ENCODE results near the gene GLIS1. TPM values are rescaled to one million over a fixed set of nuclear protein-coding genes. Genes with fewer than 3 reads are reported as not detected.

GLIS1 gene
- total and polyA plus RNA-seq, 12 donors: 0.06 to 0.10 (median 0.09) TPM; not detected in 7

DNA sequence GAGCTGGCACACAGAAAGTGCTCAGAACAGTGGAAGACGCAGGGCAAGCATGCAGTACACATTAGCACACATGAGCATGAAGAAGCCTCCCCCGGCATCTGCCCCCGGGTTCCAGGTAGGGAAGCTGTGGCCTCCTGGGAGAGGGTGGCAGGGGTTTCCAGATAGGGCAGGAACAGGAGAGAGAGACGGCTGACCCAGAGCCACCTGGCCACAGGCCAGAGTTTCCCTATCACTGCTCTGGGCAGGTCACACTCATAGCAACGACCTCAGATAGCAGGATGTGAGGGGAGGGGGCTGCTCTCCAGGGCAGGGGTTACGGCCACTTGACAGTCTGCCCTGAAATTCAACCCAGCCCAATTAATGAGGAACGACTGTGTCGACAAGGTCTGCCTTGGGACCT is 36.6 kb downstream of the GLIS1 start:
- Histone ChIP-seq H3K36me3 (no peaks in the 10 kb centered on the region), H3K27ac (no peak overlapping the region), H3K9me3 (no peaks in the 10 kb centered on the region), H3K4me3 (no peak overlapping the region), H3K4me1 (peaks cover 0 to 5% (median 0%) of the 10 kb centered on the region in 9 donors), H3K27me3 (peaks cover 0 to 32% (median 9%) of the 10 kb centered on the region in 7 donors)
- TF ChIP-seq, protein P1, sequence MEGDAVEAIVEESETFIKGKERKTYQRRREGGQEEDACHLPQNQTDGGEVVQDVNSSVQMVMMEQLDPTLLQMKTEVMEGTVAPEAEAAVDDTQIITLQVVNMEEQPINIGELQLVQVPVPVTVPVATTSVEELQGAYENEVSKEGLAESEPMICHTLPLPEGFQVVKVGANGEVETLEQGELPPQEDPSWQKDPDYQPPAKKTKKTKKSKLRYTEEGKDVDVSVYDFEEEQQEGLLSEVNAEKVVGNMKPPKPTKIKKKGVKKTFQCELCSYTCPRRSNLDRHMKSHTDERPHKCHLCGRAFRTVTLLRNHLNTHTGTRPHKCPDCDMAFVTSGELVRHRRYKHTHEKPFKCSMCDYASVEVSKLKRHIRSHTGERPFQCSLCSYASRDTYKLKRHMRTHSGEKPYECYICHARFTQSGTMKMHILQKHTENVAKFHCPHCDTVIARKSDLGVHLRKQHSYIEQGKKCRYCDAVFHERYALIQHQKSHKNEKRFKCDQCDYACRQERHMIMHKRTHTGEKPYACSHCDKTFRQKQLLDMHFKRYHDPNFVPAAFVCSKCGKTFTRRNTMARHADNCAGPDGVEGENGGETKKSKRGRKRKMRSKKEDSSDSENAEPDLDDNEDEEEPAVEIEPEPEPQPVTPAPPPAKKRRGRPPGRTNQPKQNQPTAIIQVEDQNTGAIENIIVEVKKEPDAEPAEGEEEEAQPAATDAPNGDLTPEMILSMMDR (IDR thresholded peaks at IDR 0.05): no peak
- ATAC-seq (no peak), DNase-seq (no peak)
- 33 to 40% methylated on average over 8 of the region's 8 CpGs for WGBS, 2 donors
- intact Hi-C loops (cut with DNase I): no loop called here

DNA sequence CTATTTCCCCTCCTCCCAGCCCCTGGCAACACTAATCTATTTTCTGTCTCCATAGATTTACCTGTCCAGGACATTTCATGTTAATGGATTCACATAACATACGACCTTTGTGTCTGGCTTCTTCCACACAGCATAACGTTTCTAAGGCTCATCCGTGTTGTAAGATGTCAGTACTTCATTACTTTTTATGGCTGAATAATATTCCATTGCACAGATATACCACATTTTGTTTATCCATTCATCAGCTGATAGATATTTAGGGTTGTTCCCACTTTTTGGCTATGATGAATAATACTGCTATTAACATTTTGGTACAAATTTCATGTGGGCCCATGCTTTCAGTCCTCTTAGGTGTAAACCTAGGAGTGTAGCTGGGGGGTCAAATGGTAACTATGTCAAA is 38.2 kb downstream of the GLIS1 start:
- TF ChIP-seq, protein P1 (IDR thresholded peaks at IDR 0.05): no peak
- intact Hi-C loops (cut with DNase I): no loop called here
- WGBS, 2 donors: 90 to 94% methylated on average over 3 of the region's 3 CpGs
- H3K27ac ChIP-seq: no peak overlapping the region
- H3K4me3 ChIP-seq: no peak overlapping the region
- H3K4me1 ChIP-seq: peaks cover 0 to 5% (median 0%) of the 10 kb centered on the region in 9 donors
- no peaks in the 10 kb centered on the region for H3K9me3 ChIP-seq
- ATAC-seq: no peak
- H3K27me3 ChIP-seq: peaks cover 0 to 26% (median 8%) of the 10 kb centered on the region in 7 donors
- no peak for DNase-seq
- H3K36me3 ChIP-seq: no peaks in the 10 kb centered on the region

DNA sequence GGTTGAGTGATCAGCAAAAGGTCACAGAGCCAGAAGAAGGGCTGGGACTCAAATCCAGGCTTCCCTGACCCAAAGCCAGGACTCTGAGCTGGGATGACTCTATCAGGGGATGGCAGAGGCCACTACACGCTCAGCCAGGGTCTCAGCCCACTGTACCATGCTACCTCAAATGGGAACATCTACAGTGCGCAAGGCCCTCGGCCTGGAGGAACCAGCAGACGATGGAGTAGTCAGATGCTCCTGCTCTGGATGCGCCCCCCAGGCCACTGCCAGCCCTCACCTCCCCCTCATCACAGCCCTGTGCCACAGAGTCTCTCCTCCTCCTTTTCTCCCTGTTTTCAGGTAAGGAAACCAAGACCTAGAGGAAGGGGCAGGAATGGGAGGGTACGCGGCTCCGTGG is 39.0 kb downstream of the GLIS1 start:
- peaks cover 0 to 22% (median 5%) of the 10 kb centered on the region in 7 donors for H3K27me3 ChIP-seq
- H3K9me3 ChIP-seq: no peaks in the 10 kb centered on the region
- H3K36me3 ChIP-seq: no peaks in the 10 kb centered on the region
- intact Hi-C loops (cut with DNase I): no loop called here
- no peak overlapping the region for H3K4me3 ChIP-seq
- no peak for ATAC-seq
- DNase-seq: no peak
- TF ChIP-seq, protein P1 (IDR thresholded peaks at IDR 0.05): no peak
- no peak overlapping the region for H3K27ac ChIP-seq
- peaks cover 0 to 5% (median 0%) of the 10 kb centered on the region in 9 donors for H3K4me1 ChIP-seq
- 85 to 89% methylated on average over 8 of the region's 8 CpGs for WGBS, 2 donors

DNA sequence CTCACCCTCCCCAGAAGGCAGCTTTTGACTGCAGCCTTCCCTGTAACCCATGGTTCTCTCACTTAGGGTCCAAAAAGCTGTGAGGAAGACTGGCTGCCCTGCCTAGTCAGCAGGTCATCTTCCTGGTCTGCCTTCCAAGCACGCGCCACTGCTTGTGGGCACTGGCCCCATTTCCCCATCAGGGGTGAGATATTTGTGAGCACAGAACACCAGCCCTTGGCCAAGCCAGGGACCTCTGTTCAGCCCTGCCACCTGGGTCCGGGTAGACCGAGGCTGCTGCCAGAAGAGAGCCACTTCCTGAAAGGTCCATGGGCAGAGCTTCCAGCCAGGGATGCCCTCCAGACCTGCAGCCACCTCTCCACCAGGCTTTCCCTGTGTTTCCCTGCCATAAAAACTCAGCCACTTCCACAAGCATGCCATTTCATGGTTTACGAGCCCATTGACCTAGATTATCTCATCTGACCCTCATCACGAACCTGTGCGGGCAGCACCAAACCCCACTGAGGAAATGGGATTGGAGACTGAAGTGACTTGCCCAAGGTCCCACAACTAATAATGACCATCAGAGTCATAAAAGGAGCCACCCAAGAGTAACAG is 40.5 kb downstream of the GLIS1 start:
- Histone ChIP-seq H3K4me3 (no peak overlapping the region), H3K27ac (no peak overlapping the region), H3K36me3 (no peaks in the 10 kb centered on the region), H3K4me1 (peaks cover 0 to 5% (median 0%) of the 10 kb centered on the region in 9 donors), H3K27me3 (peaks cover 0 to 20% (median 0%) of the 10 kb centered on the region in 7 donors), H3K9me3 (no peaks in the 10 kb centered on the region)
- 84 to 87% methylated on average over 7 of the region's 7 CpGs for WGBS, 2 donors
- ATAC-seq (no peak), DNase-seq (no peak)
- TF ChIP-seq, protein P1 (IDR thresholded peaks at IDR 0.05): no peak
- intact Hi-C loops (cut with DNase I): no loop called here
